ENCODE results near the gene EEF2K.

Gene EEF2K

GRCh38 chr16:22320572-22321339 lies 114.7 kb downstream of the EEF2K start:
- no peak for DNase-seq

GRCh38 chr16:22321340-22322001 lies 115.4 kb downstream of the EEF2K start:
- peak; percentile 61 for DNase-seq

DNA sequence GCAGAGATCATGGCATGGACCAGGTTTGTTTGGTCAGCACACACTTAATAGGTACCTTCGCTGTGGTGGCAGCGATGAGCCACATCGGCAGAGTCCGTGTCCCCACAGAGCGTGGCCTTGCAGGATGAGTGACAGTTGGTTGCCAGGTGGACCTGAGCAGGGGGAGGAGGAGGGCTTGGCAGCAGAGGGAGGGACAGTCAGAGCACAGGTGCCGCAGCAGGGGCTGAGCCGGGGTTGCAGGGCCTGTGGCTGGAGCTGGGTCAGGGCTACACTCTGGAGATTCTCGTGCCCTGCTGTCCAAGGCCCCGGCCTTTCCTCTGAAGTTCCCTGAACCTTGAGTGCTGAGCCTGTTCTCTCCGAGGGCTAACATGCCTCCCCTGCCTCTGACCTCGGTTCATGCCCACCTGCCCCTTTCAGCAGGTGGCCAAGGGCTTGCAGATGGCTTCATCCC lies 116.0 kb downstream of the EEF2K start:
- DNase-seq, result no peak

DNA sequence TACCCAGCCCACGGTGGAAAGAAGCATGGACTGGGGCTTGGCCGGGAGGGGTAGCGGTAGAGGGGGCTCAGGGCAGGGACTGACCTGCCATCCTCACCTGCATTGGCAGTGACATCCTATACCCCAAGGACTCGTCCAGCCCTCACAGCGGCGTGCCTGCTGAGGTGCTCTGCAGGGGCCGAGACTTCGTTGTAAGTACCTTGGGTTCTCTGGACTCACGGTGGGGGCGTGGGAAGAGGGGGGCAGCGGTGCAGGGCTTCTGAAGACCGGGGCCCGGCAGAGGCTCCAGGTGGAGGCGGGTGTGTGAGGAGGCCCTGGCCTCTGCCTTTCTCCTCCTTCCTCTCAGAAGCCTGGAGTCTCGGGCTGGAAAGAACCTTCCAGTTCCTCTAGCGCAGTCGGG lies 116.7 kb downstream of the EEF2K start:
- no peak for DNase-seq

GRCh38 chr16:22323173-22323958 lies 117.3 kb downstream of the EEF2K start:
- no peak for DNase-seq

- DNase-seq, result no peak
These were observed 118.1 kb downstream of the EEF2K start for GRCh38 chr16:22323959-22324786.

DNA sequence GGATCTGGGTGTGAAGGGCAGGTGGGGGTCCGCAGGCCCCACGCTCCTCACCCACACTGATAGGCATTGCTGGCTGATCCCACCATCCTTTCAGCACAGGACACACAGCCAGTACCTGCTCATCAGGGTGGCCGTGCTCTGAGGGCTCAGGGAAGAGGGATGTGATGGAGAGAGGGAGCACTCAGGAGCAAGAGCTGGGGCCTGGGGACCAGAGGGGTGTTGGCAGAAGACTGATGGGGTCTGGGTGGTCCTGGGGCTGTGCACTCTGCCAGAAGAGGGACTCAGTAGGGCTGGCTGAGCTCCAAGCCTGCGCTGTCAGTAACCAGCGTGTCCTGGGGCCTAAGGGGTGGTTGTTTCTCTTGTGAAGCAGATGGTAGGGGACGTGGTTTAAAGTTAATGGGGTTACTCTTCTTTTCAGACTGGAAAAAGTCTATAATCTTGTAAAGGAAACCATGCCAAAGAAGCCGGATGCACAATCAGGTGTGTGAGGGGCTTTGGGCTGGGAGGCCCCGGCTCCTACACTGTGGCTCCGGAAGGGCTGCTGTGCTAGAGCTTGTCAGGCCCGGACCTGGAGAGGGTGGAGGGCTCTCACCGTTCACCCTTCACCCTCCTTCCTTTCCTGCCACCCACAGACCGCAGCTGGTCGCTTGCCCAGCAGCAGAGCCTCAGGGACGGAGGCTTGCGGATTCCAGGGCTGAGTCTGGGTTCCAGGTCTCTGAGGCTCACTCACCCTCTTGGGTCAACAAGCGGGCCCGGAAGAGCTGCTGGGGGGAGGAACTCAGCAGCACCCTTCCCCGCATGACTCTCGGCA lies 118.9 kb downstream of the EEF2K start:
- DNase-seq, result no peak

DNA sequence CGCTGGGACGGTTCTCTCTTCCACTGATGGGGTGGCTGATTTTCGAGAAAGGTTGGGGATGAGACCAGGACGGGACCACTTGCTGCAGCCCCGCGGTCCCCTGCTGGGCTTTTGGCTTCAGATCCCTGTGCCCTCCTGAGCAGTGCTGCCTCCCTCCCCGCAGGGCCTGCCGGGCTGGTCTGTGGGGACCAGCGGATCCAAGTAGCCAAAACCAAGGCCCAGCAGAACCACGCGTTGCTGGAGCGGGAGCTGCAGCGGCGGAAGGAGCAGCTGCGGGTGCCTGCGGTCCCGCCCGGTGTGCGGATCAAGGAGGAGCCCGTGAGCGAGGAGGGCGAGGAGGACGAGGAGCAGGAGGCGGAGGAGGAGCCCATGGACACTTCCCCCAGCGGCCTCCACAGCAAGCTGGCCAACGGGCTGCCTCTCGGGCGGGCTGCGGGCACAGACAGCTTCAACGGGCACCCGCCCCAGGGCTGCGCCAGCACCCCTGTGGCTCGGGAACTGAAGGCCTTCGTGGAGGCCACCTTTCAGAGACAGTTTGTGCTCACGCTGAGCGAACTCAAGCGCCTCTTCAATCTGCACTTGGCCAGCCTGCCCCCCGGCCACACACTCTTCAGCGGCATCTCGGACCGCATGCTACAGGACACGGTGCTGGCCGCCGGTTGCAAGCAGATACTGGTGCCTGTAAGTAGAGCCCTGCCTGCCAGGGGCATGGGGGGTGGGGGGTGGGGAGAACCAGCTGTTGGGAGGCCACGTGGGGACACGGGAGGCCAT lies 119.7 kb downstream of the EEF2K start:
- DNase-seq, result no peak

- DNase-seq, result no peak
These were observed 120.2 kb downstream of the EEF2K start for GRCh38 chr16:22326369-22326652.

- no peak for DNase-seq
These were observed 120.8 kb downstream of the EEF2K start for GRCh38 chr16:22326771-22327445.

- no peak for DNase-seq
These were observed 121.3 kb downstream of the EEF2K start for GRCh38 chr16:22327446-22327775.

DNA sequence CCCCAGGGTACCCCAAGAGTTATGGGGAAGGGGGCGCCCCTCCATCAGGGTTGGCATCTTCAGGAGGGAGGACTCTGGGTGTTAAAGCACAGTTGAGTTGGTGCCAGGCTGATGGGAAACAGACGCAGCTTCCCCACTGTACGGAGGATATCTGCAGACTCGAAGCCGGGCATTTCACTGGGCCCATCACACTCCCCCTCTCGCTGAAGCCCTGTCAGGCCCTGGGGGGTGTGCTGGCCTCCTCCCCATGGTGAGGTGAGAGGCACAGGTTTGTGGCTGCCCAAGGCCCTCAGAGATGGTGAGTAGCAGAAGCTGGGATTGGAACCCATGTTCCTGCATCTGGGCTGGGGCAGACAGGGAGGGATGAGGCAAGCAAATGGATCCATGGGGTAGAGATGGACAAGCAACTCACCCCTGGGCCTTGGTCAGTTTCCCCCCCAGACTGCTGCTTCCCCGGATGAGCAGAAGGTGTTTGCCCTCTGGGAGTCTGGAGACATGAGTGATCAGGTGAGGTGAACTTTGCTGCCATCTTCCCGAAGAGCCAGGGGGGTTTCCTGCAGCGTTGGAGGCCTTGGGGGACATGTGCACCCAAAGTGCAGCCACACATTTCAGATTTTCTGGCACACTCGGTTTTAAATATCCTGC lies 122.1 kb downstream of the EEF2K start:
- no peak for DNase-seq

DNA sequence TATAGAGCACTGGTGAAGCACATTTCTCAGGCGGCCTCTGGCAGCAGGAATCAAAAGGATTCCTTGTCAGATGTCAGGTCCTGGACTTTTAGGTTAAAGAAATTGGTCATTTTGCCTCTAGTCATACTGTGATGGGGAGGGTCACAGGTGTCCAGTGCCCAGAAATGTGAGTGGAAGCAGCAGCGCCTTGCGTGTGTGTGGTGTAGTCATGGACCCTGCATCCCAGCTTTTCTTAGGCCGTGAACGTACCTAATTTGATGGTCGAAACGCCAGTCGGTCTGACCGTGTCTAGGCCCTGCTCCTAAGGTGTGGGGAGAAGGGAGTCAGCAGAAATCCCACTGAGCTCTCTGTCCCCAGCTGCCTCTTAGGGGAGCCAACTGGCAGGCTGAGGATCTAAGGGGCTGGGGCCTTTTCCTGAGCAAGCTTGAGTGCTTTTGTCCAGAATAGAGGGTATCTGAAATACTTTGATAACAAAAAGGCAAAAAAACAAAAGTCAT lies 123.2 kb downstream of the EEF2K start:
- no peak for DNase-seq

DNA sequence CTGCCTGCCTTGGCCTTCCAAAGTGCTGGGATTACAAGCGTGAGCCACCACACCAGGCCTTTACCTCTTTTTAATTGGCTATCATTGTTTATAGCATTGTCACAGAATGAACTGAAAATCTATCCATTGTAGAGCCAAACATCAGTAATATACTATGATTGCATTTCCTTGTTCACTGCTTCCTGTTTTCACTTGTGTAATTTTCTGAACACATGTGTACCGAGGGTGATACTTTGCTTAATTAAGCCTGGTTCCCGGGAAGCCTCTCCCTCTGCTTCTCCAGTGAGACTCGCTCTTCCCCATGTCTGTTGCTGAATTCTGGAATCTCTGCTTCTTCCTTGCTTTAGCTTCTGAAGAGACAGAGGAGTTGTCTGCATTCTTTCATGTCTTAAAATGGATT lies 124.2 kb downstream of the EEF2K start:
- DNase-seq, result no peak

- no peak for DNase-seq
These were observed 127.4 kb downstream of the EEF2K start for GRCh38 chr16:22333457-22333994.

GRCh38 chr16:22335668-22336246 lies 129.7 kb downstream of the EEF2K start:
- no peak for DNase-seq

DNA sequence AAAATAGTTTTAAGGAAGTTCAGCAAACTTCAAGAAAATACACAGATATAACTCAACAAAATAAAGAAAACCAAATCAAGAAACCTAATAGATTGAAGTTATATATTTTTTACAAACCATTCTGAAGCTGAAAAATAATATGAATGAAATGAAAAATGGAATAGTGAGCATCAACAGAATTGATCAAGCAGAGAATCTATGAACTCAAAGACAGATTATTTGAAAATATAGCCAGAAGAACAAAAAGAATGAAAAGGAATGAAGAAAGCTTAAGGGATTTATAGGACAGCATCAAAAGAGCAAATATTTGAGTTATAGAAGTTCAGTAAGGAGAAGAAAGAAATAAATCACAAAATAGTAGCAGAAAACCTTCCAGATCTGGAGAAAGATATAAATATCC lies 130.5 kb downstream of the EEF2K start:
- DNase-seq, result no peak

DNA sequence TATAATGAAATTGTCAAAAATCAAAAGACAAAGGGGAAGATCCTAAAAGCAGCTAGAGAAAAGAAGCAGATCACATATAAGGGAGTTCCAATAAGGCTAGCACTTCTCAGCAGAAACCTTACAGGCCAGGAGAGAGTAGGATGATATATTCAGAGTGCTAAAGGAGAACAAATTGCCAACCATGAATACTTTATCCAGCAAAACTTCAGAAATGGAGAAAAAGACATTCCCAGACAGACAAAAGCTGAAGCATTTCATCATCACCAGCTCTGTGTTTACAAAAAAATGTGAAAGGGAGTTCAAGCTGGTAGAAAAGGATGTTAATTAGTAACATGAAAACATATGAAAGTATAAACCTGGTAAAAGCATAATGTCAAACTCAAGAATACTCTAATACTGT lies 131.0 kb downstream of the EEF2K start:
- no peak for DNase-seq

- DNase-seq, result no peak
These were observed 132.0 kb downstream of the EEF2K start for GRCh38 chr16:22337849-22338635.
